Neuronal stem cell (in vitro differentiated cells): ENCODE measurements around the gene APRT.

Source experiments
- DNase-seq: peaks from one replicate; pipeline ENCODE4 v3.0.0-alpha.2; 2013; ENCODE audit warnings: low spot score
- H2AFZ ChIP-seq: one replicate; pipeline ENCODE4 v1.6.1; 2013; ENCODE audit warnings: mild to moderate bottlenecking, low read length, inconsistent platforms
- H2AK5ac ChIP-seq: 2 replicates; pipeline ENCODE4 v1.6.1; 2013; ENCODE audit warnings: low read depth, mild to moderate bottlenecking, inconsistent platforms, low read length, moderate library complexity, mixed read lengths
- H2BK120ac ChIP-seq: 2 replicates; pipeline ENCODE4 v1.6.1; 2013; ENCODE audit warnings: low read depth, mild to moderate bottlenecking, inconsistent platforms, low read length, moderate library complexity, mixed read lengths
- H2BK12ac ChIP-seq: one replicate; pipeline ENCODE4 v1.6.1; 2013; ENCODE audit warnings: low read length, inconsistent platforms
- H2BK15ac ChIP-seq: 2 replicates; pipeline ENCODE4 v1.6.1; 2013; ENCODE audit warnings: mild to moderate bottlenecking, low read length, inconsistent platforms, mixed read lengths
- H2BK5ac ChIP-seq: one replicate; pipeline ENCODE4 v1.6.1; 2013; ENCODE audit warnings: inconsistent platforms, mild to moderate bottlenecking, low read length, moderate library complexity
- H3K14ac ChIP-seq: one replicate; pipeline ENCODE4 v1.6.1; 2013; ENCODE audit warnings: low read length, inconsistent platforms
- H3K18ac ChIP-seq: 2 replicates; pipeline ENCODE4 v1.6.1; 2013; ENCODE audit warnings: low read length, inconsistent platforms
- H3K23ac ChIP-seq: 2 replicates; pipeline ENCODE4 v1.6.1; 2013; ENCODE audit warnings: low read depth, mild to moderate bottlenecking, mixed read lengths, low read length, inconsistent platforms; ENCODE audit not compliant: poor library complexity
- H3K27ac ChIP-seq: replicated peaks from 3 replicates; pipeline ENCODE4 v1.5.1; 2013; ENCODE audit warnings: low read length, inconsistent platforms
- H3K27me3 ChIP-seq, 3 experiments: 2 replicates each; pipeline ENCODE4 v1.6.1; 2013; ENCODE audit warnings: low read length in 3 of 3, mild to moderate bottlenecking in 2 of 3, inconsistent platforms in 1 of 3, low read depth in 1 of 3, mixed read lengths in 1 of 3, moderate library complexity in 1 of 3; ENCODE audit not compliant: control insufficient read depth in 3 of 3, insufficient read depth in 3 of 3
- H3K36me3 ChIP-seq, 2 donors: replicated peaks in 1 of 2; 2 replicates each; pipeline ENCODE4 v1.6.1; 2013; ENCODE audit warnings: low read length in 2 of 2; ENCODE audit not compliant: control insufficient read depth in 2 of 2, insufficient read depth in 2 of 2
- H3K4ac ChIP-seq: 2 replicates; pipeline ENCODE4 v1.6.1; 2013; ENCODE audit warnings: inconsistent platforms, mild to moderate bottlenecking, low read length, moderate library complexity
- H3K4me1 ChIP-seq, 2 donors: 1 replicate in 1 of 2; 2 replicates in 1 of 2; pipeline ENCODE4 v1.6.1; 2013; ENCODE audit warnings: low read length in 2 of 2, low read depth in 1 of 2; ENCODE audit not compliant: control insufficient read depth in 2 of 2, insufficient read depth in 1 of 2
- H3K4me2 ChIP-seq: one replicate; pipeline ENCODE4 v1.6.1; 2013; ENCODE audit warnings: mild to moderate bottlenecking, low read length, inconsistent platforms; ENCODE audit not compliant: insufficient read depth, poor library complexity, severe bottlenecking
- H3K4me3 ChIP-seq, 2 donors: 2 replicates each; pipeline ENCODE4 v1.5.1; 2013; ENCODE audit warnings: low read length in 2 of 2, mild to moderate bottlenecking in 2 of 2, inconsistent platforms in 1 of 2, moderate library complexity in 1 of 2
- H3K79me1 ChIP-seq: one replicate; pipeline ENCODE4 v1.6.1; 2013; ENCODE audit warnings: low read depth, mild to moderate bottlenecking, inconsistent platforms, low read length, moderate library complexity
- H3K9ac ChIP-seq: one replicate; pipeline ENCODE4 v1.6.1; 2013; ENCODE audit warnings: mild to moderate bottlenecking, low read depth, low read length, inconsistent platforms; ENCODE audit not compliant: poor library complexity
- H3K9me3 ChIP-seq, 2 donors: replicated peaks in 1 of 2; 2 replicates each; pipeline versions ENCODE3 to v1.6.1; 2013; ENCODE audit warnings: low read length in 2 of 2, mild to moderate bottlenecking in 2 of 2, inconsistent platforms in 1 of 2, low read depth in 1 of 2, mixed read lengths in 1 of 2, moderate library complexity in 1 of 2; ENCODE audit not compliant: control insufficient read depth in 2 of 2, insufficient read depth in 1 of 2
- H4K8ac ChIP-seq: one replicate; pipeline ENCODE4 v1.6.1; 2013; ENCODE audit warnings: low read depth, mild to moderate bottlenecking, inconsistent platforms, low read length, moderate library complexity
- H4K91ac ChIP-seq: one replicate; pipeline ENCODE4 v1.6.1; 2013; ENCODE audit warnings: low read length, low read depth, mild to moderate bottlenecking, inconsistent platforms; ENCODE audit not compliant: poor library complexity
- WGBS, 2 donors: extraction: QIAGEN DNeasy Blood & Tissue Kit; methylation state at CpG; one replicate each; pipeline ENCODE4 v1.1.7; 2013; ENCODE audit warnings: missing lambda C conversion rate in 2 of 2, mixed read lengths in 1 of 2; ENCODE audit not compliant: insufficient read length in 2 of 2, insufficient replicate concordance in 1 of 2; ENCODE audit errors: extremely low coverage in 2 of 2; 5-methylcytosine and 5-hydroxymethylcytosine counted together

Gene APRT

DNA sequence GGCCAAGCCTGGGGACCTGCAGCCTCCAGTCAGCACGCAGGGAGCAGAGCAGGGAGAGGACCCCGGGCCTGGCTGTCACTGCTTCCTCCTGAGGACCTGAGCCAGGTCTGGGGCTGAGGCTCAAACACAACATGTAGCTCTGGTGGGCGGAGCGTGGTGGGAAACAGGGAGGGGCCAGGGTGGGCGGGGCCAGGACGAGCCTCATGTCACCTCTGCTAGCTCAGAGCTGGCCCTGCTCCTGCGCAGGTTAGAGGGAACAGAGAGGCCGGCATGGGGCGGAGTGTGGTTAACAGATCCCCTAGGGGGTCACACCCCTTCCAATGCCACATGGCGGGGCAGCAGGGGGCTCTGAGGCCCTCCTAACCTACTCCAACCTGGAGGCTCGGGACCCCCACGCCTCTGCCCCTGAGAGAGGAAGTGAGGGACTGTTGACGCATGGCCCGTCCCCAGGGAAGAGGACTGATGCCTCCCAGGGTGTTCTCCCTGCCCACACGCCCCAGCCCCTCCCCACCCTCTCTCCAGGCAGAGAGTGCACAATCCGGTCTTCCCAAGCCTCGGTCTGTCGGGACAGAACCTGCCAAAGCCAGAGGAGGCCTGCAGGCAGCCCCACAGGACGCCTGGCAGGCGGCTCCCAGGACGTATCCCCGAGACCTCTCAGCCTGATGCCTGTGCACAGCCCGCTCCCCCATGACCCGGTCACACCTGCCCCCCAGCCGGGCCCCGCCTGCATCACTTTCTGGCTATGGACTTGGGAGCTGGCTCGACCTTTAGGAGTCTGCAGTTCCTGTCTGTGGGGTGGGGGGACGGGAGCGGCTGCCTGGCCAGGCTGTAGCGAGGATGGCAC, 41.9 kb downstream of the APRT start:
- Histone ChIP-seq H2BK120ac (peak overlapping the region; percentile 81), H3K18ac (peak overlapping the region; percentile 98), H3K14ac (peak overlapping the region; percentile 99), H2AFZ (no peak overlapping the region), H3K4me3 (no peak overlapping the region), H3K9me3 (peaks cover 0 to 2% of the 10 kb centered on the region in 2 donors), H2BK12ac (peak overlapping the region; percentile 97), H3K4me2 (peak overlapping the region; percentile 23), H2BK15ac (peak overlapping the region; percentile 99), H3K4ac (peak overlapping the region; percentile 97), H4K8ac (peak overlapping the region; percentile 43), H3K4me1 (peaks cover 30 to 47% of the 10 kb centered on the region in 2 donors), H3K27me3 (peaks cover 0 to 13% (median 0%) of the 10 kb centered on the region in 3 experiments), H3K9ac (no peak overlapping the region), H2AK5ac (peak overlapping the region; percentile 100), H3K23ac (peak overlapping the region; percentile 89), H3K27ac (peak overlapping the region; percentile 56), H3K36me3 (no peaks in the 10 kb centered on the region), H4K91ac (no peak overlapping the region), H3K79me1 (peaks cover 5% of the 10 kb centered on the region), H2BK5ac (no peak overlapping the region)
- WGBS, 2 donors: no CpG with 5 or more reads among the region's 30 CpGs
- peak; percentile 67 for DNase-seq

DNA sequence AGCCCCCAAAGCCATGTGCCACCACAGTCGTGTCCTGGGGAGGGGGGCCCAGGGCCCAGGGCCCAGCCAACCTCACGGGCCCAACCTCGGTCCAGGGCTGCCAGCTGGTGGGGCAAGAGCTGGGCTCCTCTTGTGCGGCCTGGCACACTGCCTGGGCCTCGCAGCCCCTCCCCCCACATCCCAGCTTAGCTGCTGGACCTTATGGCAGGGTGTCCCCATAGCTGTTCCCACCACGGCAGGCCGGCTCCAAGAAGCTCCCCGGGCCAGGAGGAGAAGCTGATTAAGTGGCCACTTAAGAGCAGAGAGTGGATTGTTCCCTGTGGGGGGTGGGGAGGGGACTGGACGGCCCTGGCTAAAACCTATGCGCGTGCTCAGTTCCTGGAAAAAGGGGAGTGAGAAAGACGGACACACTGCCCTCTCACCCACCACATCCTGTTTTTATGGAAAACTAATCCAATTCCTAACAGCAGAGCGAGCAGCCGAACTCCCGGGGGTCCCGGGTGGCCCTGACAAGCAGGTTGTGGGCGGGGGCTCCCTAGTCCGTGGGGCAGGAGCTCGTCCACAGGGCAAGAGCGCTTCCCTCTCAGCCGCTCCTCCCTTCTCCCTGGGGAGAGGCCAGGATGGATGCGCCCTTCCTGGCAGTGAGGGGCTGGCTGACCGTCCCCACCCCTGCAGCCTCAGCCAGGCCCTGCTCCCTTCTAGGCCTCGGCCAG, 43.5 kb downstream of the APRT start:
- no peak overlapping the region for H3K4me3 ChIP-seq
- H3K27ac ChIP-seq: no peak overlapping the region
- no peak for DNase-seq
- H2AK5ac ChIP-seq: peak overlapping the region; percentile 99
- peak overlapping the region; percentile 64 for H2AFZ ChIP-seq
- peaks cover 0 to 2% of the 10 kb centered on the region in 2 donors for H3K9me3 ChIP-seq
- peak overlapping the region; percentile 2 for H3K4me2 ChIP-seq
- H3K4me1 ChIP-seq: peaks cover 27 to 51% of the 10 kb centered on the region in 2 donors
- peak overlapping the region; percentile 94 for H3K18ac ChIP-seq
- H2BK5ac ChIP-seq: peak overlapping the region; percentile 94
- H3K27me3 ChIP-seq: peaks cover 0 to 13% (median 0%) of the 10 kb centered on the region in 3 experiments
- H2BK12ac ChIP-seq: peak overlapping the region; percentile 14
- peak overlapping the region; percentile 70 for H3K9ac ChIP-seq
- peak overlapping the region; percentile 76 for H3K4ac ChIP-seq
- H2BK15ac ChIP-seq: peak overlapping the region; percentile 100
- H3K79me1 ChIP-seq: peaks cover 5% of the 10 kb centered on the region
- peak overlapping the region; percentile 76 for H2BK120ac ChIP-seq
- H4K91ac ChIP-seq: peak overlapping the region; percentile 92
- H3K14ac ChIP-seq: peak overlapping the region; percentile 99
- no peak overlapping the region for H4K8ac ChIP-seq
- H3K36me3 ChIP-seq: no peaks in the 10 kb centered on the region
- peak overlapping the region; percentile 95 for H3K23ac ChIP-seq
- no CpG with 5 or more reads among the region's 24 CpGs for WGBS, 2 donors

DNA sequence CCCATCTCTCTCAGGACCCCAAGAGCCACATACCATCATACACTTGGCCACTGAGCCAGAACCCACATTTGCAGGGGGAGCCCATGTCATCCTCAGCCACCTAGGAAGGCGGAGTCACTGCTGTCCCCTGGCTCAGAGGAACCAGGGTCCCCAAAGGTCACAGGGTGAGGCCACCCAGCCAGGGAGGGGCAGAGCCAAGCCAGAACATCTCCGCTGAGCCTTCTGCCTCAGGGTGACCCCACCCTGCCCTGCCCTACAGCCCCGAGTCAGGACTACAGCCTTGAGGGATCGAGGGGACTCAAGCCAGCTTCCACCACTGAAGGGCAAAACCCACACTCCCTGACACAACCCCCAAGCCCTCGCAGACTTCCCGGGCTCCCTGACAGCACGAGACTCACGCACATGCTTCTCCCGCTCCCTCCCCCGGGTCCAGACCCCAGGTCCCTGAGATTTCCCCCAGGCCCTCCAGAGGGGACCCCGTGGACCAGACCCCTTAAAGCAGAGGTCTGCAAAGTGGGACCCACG, 44.1 kb downstream of the APRT start:
- peak overlapping the region; percentile 71 for H3K14ac ChIP-seq
- H3K79me1 ChIP-seq: peaks cover 5% of the 10 kb centered on the region
- peak overlapping the region; percentile 95 for H3K23ac ChIP-seq
- peak overlapping the region; percentile 99 for H2AK5ac ChIP-seq
- peaks cover 0 to 2% of the 10 kb centered on the region in 2 donors for H3K9me3 ChIP-seq
- H3K9ac ChIP-seq: peak overlapping the region; percentile 60
- no CpG with 5 or more reads among the region's 12 CpGs for WGBS, 2 donors
- H3K18ac ChIP-seq: peak overlapping the region; percentile 94
- H3K4me2 ChIP-seq: no peak overlapping the region
- H3K4ac ChIP-seq: peak overlapping the region; percentile 1
- H2BK120ac ChIP-seq: peak overlapping the region; percentile 76
- H3K4me3 ChIP-seq: no peak overlapping the region
- H2AFZ ChIP-seq: peak overlapping the region; percentile 64
- peak overlapping the region; percentile 98 for H2BK15ac ChIP-seq
- H3K4me1 ChIP-seq: peaks cover 21 to 57% of the 10 kb centered on the region in 2 donors
- peak overlapping the region; percentile 95 for H2BK12ac ChIP-seq
- DNase-seq: no peak
- H4K91ac ChIP-seq: no peak overlapping the region
- peaks cover 0 to 13% (median 0%) of the 10 kb centered on the region in 3 experiments for H3K27me3 ChIP-seq
- H2BK5ac ChIP-seq: peak overlapping the region; percentile 94
- no peak overlapping the region for H3K27ac ChIP-seq
- no peaks in the 10 kb centered on the region for H3K36me3 ChIP-seq
- no peak overlapping the region for H4K8ac ChIP-seq
